Stimulated activated naive CD4-positive, alpha-beta T cell (primary cell): ENCODE measurements around the gene SEPHS2.
"Not testable (repeated sequence)": the region's sequence is repeated elsewhere in the genome, so short reads cannot be mapped to it uniquely, and the experiment has no call there.

ENCODE experiments used
- DNase-seq, 6 experiments: peaks; one replicate each; lab custom pipeline; 2025; lab: John Stamatoyannopoulos, UW

SEPHS2 gene, protein sequence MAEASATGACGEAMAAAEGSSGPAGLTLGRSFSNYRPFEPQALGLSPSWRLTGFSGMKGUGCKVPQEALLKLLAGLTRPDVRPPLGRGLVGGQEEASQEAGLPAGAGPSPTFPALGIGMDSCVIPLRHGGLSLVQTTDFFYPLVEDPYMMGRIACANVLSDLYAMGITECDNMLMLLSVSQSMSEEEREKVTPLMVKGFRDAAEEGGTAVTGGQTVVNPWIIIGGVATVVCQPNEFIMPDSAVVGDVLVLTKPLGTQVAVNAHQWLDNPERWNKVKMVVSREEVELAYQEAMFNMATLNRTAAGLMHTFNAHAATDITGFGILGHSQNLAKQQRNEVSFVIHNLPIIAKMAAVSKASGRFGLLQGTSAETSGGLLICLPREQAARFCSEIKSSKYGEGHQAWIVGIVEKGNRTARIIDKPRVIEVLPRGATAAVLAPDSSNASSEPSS

DNA sequence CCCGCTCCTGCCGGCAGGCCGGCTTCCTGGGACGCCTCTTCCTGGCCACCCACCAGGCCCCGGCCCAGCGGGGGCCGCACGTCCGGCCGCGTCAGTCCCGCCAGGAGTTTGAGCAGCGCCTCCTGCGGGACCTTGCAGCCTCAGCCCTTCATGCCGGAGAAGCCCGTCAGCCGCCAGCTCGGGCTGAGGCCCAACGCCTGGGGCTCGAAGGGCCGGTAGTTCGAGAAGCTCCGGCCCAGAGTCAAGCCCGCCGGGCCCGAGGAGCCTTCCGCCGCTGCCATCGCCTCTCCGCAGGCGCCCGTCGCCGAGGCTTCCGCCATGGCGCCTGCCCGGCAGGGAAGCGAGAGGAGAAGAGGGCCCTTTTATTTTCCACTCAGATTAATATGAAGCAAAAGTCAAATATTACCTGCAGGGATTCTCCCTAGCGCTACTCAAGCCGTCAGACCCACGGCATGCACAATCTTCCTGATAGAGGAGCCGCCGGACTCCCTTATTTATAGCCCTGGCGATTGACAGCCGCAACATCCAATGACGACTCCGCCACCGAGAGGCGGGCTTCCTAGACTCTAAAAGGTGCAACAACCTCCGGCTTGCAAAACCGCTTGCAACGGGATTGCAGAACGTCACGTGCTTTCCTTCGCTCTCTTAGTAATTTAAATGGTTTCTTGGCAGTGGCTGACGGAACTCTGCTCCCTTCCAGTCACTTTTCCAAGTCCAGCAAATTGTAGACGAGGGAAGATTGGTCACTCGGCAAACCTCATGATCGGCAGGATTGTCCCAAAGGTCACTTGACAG is at the start of gene SEPHS2:
TSS of gene SEPHS2 (minus strand) at position 467 of the 795 bp plus-strand sequence. CDS start at position 320, 147 bp downstream.
- peak; percentile 90 to 94 (median 92) for DNase-seq

GRCh38 chr16:30494709-30495108 is 49.0 kb upstream of the SEPHS2 start:
- no peak for DNase-seq

GRCh38 chr16:30493941-30494488 is 48.3 kb upstream of the SEPHS2 start:
- DNase-seq: no peak

DNA sequence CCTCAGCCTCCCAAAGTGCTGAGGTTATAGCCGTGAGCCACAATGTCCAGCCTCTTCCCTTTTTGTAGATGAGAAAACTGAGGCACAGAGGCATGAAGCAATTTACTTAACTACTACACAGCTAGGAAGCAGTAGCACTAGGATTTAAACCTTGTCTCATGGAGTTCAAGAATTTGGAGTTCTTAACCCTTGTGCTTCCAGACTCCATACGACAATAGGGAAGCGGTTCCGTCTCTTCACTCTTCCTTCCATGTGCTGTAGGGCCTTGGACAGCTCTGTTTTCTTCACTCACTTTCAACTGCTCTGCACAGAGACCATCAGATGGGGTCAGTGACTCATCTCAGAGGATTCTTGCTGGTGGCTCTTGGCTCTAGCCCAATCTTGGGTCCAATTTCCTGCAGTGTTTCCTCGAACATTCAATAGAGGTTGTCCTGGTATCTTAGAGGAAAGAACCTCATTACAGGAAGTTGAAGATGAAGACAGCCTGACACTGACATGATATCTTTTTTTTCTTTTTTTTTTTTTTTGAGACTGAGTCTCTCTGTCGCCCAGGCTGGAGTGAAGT is 46.2 kb upstream of the SEPHS2 start:
- peak in 2 of 6 experiments; percentile 11 to 13 for DNase-seq

- no peak for DNase-seq
These were observed 45.6 kb upstream of the SEPHS2 start for GRCh38 chr16:30491229-30491628.

DNA sequence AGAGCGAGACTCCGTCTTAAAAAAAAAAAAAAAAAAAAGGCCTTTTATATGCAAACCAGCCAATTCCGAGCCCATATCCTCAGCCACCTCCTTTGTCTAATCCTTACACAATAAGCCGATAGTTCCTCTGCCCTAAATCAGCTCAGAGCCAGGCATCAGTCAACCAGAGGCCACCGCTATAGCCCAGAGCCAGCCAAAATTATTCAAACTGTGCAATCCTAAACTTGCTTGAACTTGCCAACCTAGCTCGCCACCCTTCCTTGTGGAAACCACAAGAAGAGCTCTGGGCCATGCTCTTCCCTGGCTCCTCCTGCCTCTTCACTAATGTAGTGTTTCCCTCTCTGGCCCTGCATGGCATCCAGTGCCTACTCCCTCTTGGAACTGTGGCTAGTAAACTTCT is 44.5 kb upstream of the SEPHS2 start:
- no peak for DNase-seq

- no peak for DNase-seq
These were observed 43.3 kb upstream of the SEPHS2 start for GRCh38 chr16:30488764-30489605.

- DNase-seq: no peak
These were observed 40.3 kb upstream of the SEPHS2 start for GRCh38 chr16:30485818-30486436.

- no peak for DNase-seq
These were observed 39.2 kb upstream of the SEPHS2 start for GRCh38 chr16:30484887-30485286.

GRCh38 chr16:30482366-30482765 is 36.7 kb upstream of the SEPHS2 start:
- DNase-seq: peak in 1 of 6 experiments; percentile 3

DNA sequence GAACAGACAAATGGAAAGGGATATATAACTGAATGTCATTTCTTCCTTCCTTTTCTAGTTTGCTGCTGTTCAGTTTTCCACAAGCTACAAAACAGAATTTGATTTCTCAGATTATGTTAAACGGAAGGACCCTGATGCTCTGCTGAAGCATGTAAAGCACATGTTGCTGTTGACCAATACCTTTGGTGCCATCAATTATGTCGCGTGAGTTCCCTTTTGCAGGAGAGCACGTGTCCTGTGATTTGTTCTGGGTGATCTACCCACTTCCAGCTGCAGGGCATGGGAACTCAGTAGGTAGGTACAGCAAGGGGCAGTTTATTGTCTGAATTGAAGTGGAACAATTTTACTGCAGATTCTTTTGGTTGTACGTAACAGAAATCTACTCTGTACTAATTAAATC is 35.7 kb upstream of the SEPHS2 start:
- DNase-seq: no peak

GRCh38 chr16:30478766-30479478 is 33.2 kb upstream of the SEPHS2 start:
- no peak for DNase-seq

DNA sequence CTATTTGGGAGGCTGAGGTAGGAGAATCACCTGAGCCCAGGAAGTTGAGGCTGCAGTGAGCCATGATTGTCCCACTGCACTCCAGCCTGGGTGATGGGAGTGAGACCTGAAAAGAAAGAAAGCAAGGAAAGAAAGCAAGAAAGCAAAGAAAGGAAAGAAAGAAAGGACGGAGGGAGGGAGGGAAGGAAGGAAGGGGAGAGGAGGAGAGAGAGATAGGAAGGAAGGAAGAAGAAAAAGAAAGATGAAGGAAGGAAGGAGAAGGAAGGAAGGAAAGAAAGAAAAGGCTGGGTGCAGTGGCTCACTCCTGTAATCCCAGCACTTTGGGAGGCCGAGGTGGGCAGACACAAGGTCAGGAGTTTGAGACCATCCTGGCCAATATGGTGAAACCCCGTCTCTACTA is 32.1 kb upstream of the SEPHS2 start:
- DNase-seq: not testable (repeated sequence)

DNA sequence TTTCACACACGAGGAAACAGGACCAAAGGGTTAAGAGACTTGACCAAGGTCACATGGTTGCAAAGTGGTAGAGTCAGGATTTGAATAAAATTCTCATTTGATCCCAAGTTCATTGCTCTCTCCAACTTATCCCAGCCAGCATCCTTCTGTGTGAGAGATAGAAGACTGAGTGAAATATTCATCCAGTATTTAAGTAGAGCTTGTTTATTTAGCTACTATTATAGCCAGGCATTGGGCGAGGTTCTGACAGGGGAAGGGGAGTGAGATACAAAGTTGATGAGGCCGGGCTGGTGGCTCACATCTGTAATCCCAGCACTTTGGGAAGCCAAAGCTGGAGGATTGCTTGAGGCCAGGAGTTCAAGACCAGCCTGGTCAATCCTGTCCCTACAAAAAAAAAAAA is 31.3 kb upstream of the SEPHS2 start:
- DNase-seq: no peak

DNA sequence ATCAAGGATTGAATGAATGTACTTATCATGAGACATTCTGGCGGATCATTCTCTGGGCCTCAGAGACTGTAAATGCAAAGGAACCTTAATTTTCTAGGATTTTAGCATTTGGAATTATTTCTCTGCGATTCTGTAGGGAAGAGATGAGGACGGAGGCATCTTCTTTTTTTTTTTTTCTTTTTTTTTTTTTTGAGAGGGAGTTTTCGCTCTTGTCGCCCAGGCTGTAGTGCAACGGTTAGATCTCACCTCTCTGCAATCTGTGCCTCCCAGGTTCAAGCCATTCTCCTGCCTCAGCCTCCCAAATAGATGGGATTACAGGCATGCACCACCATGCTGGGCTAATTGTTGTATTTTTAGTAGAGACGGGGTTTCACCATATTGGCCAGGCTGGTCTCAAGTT is 29.0 kb upstream of the SEPHS2 start:
- DNase-seq: no peak

DNA sequence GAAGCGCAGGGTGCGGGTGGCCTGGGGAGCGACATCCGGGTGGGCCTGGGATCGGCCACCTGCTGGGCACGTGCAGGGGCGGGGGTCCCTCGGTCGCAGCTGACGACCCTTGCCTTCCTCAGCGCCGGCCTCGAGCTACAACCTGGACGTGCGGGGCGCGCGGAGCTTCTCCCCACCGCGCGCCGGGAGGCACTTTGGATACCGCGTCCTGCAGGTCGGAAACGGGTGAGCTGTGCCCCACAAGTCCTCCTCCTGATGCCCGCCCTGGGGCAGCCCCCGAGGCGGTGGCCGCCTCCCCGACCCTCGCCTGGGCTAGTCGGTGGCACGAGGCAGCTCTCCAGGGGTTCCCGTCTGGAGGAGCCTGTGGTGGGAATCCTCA is 28.4 kb upstream of the SEPHS2 start:
- DNase-seq: no peak

DNA sequence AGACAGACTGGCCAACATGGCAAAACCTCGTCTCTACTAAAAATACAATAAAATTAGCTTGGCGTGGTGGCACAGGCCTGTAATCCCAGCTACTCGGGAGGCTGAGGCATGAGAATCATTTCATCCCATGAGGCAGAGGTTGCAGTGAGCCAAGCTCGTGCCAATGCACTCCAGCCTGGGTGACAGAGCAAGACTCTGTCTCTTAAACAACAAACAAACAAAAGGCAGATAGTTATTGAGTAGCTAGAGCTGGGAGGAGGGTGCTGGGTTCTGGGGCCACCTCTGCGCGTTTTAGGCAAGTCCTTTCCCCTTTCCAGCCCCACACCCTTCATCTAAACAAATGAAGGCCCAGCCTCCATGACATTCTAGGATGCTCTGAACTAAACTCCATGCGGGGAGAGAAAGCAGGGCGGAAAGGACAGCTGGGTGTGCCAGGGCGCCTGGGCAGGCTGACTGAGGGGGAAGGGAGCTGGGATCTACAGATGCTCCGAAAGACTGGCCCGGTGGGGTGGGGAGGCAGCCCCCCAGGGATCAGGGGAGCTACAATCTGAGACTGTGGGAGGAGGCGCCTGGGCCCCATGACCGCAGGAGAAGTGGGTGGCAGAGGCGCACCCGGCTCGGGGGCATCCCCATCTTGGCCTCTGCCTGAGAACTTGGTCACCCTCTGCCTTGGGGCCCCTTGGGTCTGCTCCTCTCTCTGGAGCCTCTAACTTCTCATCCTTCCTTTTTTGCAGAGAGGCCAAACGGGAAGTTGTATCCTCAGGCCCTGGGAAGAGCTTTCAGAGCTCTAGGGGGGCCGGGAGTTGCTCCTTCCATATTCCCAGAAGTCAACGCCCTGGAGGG is 27.8 kb upstream of the SEPHS2 start:
- DNase-seq: no peak

DNA sequence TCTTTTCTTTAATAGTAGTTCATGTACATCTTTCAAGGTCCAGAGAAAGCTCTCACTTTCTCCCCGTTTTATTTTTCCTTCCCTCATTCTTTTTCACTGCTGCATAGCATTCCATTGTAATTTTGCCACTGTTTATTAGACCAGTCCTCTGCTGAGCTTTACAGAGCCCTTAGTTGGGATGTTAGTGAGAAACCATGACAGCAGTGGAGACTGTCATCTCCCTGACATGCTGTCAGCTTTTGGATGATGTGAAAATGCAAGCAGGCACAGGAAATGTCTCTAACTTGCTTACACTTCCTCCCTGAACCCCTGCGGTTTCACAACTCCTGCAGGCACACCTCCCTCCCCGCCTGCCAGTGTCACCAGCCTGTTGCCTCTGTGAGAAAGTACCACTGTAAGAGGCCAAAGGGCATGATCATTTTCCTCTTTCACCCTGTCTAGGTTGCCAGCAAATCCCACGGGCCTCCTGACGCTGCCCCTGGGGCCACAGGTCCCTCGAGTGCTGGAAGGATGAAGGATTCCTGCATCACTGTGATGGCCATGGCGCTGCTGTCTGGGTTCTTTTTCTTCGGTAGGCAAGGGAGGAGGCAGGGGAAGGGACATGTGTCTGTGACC is 26.8 kb upstream of the SEPHS2 start, which contains the start of gene ITGAL:
TSS of gene ITGAL (plus strand) at position 415 of the 615 bp plus-strand sequence. CDS start at position 511, 96 bp downstream.
- DNase-seq: peak; percentile 53 to 85 (median 74)

GRCh38 chr16:30470632-30470995 is 24.9 kb upstream of the SEPHS2 start:
- DNase-seq: no peak
